Activated naive CD4-positive, alpha-beta T cell treated with anti-CD3 and anti-CD28 coated beads, Interleukin-2, amount 50 U/mL, for 24 hours (primary cell): Measurements from ENCODE around the gene DNAJC22.
A peak's percentile ranks its signal among the peaks of the same experiment; 100 is the strongest.
"Not testable (repeated sequence)": the region's sequence is repeated elsewhere in the genome, so short reads cannot be mapped to it uniquely, and the experiment has no call there.

Experiments
- H3K27ac Mint-ChIP-seq: one replicate; pipeline ENCODE4 v1.8.0; 2021; ENCODE audit warnings: mild to moderate bottlenecking, mixed read lengths
- H3K27me3 Mint-ChIP-seq: one replicate; pipeline ENCODE4 v1.8.0; 2021; ENCODE audit warnings: mixed read lengths
- H3K36me3 Mint-ChIP-seq: one replicate; pipeline ENCODE4 v1.8.0; 2021; ENCODE audit warnings: mixed read lengths
- H3K4me1 Mint-ChIP-seq: one replicate; pipeline ENCODE4 v1.8.0; 2021; ENCODE audit warnings: mixed read lengths
- H3K4me3 Mint-ChIP-seq: one replicate; pipeline ENCODE4 v1.8.0; 2021; ENCODE audit warnings: mild to moderate bottlenecking, mixed read lengths
- H3K9me3 Mint-ChIP-seq: one replicate; pipeline ENCODE4 v1.8.0; 2021; ENCODE audit warnings: mixed read lengths

The DNAJC22 gene

GRCh38 chr12:49375406-49375805 lies 28.7 kb downstream of the DNAJC22 start:
- no peak overlapping the region for H3K4me3 Mint-ChIP-seq
- H3K27ac Mint-ChIP-seq = no peak overlapping the region
- no peaks in the 10 kb centered on the region for H3K9me3 Mint-ChIP-seq
- H3K36me3 Mint-ChIP-seq = no peaks in the 10 kb centered on the region
- H3K27me3 Mint-ChIP-seq = no peaks in the 10 kb centered on the region
- H3K4me1 Mint-ChIP-seq = peaks cover 3% of the 10 kb centered on the region

- Mint-ChIP-seq H3K27me3 (no peaks in the 10 kb centered on the region), H3K36me3 (no peaks in the 10 kb centered on the region), H3K4me1 (no peaks in the 10 kb centered on the region), H3K27ac (no peak overlapping the region), H3K9me3 (no peaks in the 10 kb centered on the region), H3K4me3 (no peak overlapping the region)
Measured at GRCh38 chr12:49377386-49377785, 30.7 kb downstream of the DNAJC22 start.

DNA sequence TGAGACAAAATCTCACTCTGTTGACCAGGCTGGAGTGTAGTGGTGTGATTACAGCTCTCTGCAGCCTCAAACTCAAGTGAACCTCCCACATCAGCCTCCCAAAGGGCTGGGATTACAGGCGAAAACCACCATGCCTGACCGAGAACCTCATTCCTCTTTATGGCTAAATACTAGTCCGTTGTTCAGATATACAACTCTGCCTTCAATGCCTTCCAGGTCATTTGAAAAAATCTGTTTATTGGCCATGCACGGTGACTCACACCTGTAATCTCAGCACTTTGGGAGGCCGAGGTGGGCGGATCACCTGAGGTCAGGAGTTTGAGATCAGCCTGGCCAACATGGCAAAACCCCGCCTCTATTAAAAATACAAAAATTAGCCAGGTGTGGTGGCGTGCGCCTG lies 33.5 kb downstream of the DNAJC22 start:
- not testable (repeated sequence) for H3K9me3 Mint-ChIP-seq, H3K4me3 Mint-ChIP-seq, H3K27me3 Mint-ChIP-seq, H3K27ac Mint-ChIP-seq, H3K36me3 Mint-ChIP-seq, H3K4me1 Mint-ChIP-seq

GRCh38 chr12:49388682-49389386 lies 42.1 kb downstream of the DNAJC22 start:
- Mint-ChIP-seq H3K4me1 (no peaks in the 10 kb centered on the region), H3K36me3 (no peaks in the 10 kb centered on the region), H3K9me3 (no peaks in the 10 kb centered on the region), H3K27ac (no peak overlapping the region), H3K27me3 (no peaks in the 10 kb centered on the region), H3K4me3 (peak overlapping the region; percentile 31)

DNA sequence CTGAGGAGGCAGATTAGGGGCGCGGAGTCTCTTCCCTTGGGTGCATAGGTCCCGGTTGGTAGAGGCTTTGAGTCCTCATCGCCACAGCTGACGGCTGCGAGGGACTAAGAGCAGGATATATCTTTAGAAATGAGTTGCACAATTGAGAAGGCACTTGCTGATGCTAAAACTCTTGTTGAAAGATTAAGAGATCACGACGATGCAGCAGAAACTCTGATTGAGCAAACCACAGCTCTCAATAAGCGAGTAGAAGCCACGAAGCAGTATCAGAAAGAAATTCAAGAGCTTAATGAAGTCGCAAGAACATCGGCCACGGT lies 42.7 kb downstream of the DNAJC22 start:
- Mint-ChIP-seq H3K9me3 (no peaks in the 10 kb centered on the region), H3K36me3 (no peaks in the 10 kb centered on the region), H3K4me1 (no peaks in the 10 kb centered on the region), H3K27ac (no peak overlapping the region), H3K27me3 (no peaks in the 10 kb centered on the region), H3K4me3 (peak overlapping the region; percentile 31)

GRCh38 chr12:49397000-49397399 lies 50.3 kb downstream of the DNAJC22 start:
- H3K27ac Mint-ChIP-seq = no peak overlapping the region
- no peaks in the 10 kb centered on the region for H3K27me3 Mint-ChIP-seq
- no peaks in the 10 kb centered on the region for H3K4me1 Mint-ChIP-seq
- no peak overlapping the region for H3K4me3 Mint-ChIP-seq
- peaks cover 4% of the 10 kb centered on the region for H3K36me3 Mint-ChIP-seq
- no peaks in the 10 kb centered on the region for H3K9me3 Mint-ChIP-seq

DNA sequence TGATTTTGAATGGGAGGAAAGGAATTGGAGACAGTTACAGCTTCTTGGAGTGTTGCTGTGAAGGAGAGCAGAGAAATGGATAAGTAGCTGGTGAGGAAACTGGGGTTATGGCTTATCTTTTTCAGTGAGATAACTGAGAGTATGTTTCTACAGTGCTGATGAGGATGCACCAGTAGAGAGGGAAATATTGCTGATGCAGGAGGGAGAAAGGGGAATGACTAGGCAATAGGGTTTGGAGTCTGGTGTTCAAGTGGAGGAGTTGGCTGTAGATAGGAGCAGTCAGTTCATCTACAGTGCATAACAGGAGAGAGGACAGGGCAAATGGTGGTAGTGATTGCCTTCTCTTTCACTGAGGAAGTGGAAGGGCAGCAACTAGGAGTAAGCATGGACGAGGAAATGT lies 53.6 kb downstream of the DNAJC22 start:
- Mint-ChIP-seq H3K4me1 (peaks cover 16% of the 10 kb centered on the region), H3K36me3 (peaks cover 4% of the 10 kb centered on the region), H3K27ac (peak overlapping the region; percentile 10), H3K9me3 (no peaks in the 10 kb centered on the region), H3K27me3 (no peaks in the 10 kb centered on the region), H3K4me3 (no peak overlapping the region)
